ENCODE data around the gene DUS2. TPM values are rescaled to one million over a fixed set of nuclear protein-coding genes. Genes with fewer than 3 reads are reported as not detected.

Gene DUS2
- total RNA-seq, 6 donors from 2014 or later, result 12.7 to 28.3 (median 16.8) TPM

DNA sequence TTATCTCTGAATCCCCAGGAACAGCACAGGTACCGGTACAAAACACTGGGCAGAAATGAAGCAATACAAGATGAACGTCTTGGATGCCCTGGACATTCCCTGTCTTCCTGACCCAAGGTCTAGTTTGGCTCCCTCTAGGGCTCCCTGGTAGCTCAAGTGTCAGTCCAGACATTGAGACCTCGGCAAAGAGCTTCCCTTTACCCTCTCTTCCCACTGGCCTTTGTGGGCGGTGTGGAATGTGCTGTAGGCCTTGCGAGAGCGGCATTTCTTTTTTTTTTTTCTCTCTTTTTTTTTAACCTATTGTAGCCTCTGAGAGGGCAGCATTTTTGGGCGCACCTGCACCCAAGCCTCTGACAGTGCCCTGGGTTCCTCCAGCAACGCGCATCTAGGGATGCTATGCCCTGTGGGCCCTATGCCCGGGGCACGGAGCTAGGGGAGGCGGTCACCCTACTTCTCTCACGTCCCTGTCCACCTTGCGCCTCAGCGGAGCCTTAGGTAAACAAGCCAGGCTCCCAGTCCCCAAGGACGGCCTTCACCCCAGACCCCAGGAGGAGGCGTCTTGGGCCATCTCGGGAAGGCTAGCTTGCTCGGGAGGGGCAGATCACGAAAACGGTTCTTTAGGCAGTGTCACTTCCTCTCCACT lies 60.9 kb downstream of the DUS2 start:
- Histone ChIP-seq H3K4me3 (peak overlapping the region in 3 of 4 donors; percentile 66 to 80 (median 76)), H3K9me3 (no peaks in the 10 kb centered on the region), H3K27ac (peak overlapping the region; percentile 93 to 100 (median 96)), H3K27me3 (no peaks in the 10 kb centered on the region), H3K36me3 (no peaks in the 10 kb centered on the region), H3K4me1 (peaks cover 72 to 80% (median 76%) of the 10 kb centered on the region in 4 donors)
- DNase-seq (peak in 1 of 2 donors; percentile 50), ATAC-seq (ENCODE audit: low FRiP score in 2 of 2) (peak in 1 of 2 donors; percentile 26)
- TF ChIP-seq, protein P1, sequence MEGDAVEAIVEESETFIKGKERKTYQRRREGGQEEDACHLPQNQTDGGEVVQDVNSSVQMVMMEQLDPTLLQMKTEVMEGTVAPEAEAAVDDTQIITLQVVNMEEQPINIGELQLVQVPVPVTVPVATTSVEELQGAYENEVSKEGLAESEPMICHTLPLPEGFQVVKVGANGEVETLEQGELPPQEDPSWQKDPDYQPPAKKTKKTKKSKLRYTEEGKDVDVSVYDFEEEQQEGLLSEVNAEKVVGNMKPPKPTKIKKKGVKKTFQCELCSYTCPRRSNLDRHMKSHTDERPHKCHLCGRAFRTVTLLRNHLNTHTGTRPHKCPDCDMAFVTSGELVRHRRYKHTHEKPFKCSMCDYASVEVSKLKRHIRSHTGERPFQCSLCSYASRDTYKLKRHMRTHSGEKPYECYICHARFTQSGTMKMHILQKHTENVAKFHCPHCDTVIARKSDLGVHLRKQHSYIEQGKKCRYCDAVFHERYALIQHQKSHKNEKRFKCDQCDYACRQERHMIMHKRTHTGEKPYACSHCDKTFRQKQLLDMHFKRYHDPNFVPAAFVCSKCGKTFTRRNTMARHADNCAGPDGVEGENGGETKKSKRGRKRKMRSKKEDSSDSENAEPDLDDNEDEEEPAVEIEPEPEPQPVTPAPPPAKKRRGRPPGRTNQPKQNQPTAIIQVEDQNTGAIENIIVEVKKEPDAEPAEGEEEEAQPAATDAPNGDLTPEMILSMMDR (IDR thresholded peaks at IDR 0.05), result no peak
- TF ChIP-seq EP300 (IDR thresholded peaks at IDR 0.05), result no peak
- TF ChIP-seq POLR2AphosphoS5 (IDR thresholded peaks at IDR 0.05), result no peak
- no peak for TF ChIP-seq POLR2A (IDR thresholded peaks at IDR 0.05)
- WGBS, 2 donors, result 32 to 46% methylated on average over 15 to 17 of the region's 21 CpGs

DNA sequence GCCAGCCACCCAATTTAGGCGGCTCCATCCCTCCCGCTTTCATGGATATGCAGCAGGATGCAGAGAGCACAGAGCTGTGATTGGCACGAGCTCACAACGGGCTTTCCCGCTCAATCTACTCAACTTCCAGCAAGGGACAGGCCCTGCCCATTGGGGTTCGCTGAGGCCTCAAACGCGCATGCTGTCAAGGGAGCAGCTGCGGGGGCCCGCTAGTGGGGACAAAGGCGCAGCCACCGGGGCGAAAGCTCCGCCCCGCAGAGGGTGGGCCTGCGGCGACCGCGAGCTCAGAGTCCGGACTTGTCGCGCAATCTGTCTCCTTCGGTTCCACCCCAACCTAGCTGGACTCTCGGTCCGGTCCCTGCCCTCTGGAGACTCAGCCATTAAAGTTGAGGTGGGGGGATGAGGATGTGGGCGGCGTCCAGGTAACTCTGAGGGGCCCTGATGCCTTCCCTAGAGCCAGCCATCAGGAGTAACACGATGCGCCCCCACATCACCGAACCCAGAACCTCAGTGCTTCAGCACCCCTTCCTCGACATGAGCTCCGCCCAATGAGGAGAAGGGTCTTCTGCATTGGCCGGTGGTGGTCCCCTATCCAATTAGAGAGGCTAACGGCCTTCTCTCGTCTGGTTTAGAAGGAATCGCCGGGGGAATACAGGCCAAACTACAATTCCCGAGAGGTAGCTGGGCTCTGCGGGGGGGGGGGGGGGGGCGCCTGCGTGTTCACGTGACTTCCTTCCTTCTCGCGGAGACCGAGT lies 61.6 kb downstream of the DUS2 start:
- Histone ChIP-seq H3K27ac (peak overlapping the region; percentile 93 to 100 (median 96)), H3K36me3 (no peaks in the 10 kb centered on the region), H3K4me3 (peak overlapping the region; percentile 27 to 80 (median 71)), H3K27me3 (no peaks in the 10 kb centered on the region), H3K9me3 (no peaks in the 10 kb centered on the region), H3K4me1 (peaks cover 70 to 78% (median 73%) of the 10 kb centered on the region in 4 donors)
- peak; percentile 78 to 92 for ATAC-seq (ENCODE audit: low FRiP score in 2 of 2)
- TF ChIP-seq, protein P1 (IDR thresholded peaks at IDR 0.05), result peak in 4 of 6 experiments; percentile 28 to 66 (median 44)
- TF ChIP-seq POLR2AphosphoS5 (IDR thresholded peaks at IDR 0.05), result peak in 1 of 2 donors; percentile 62
- TF ChIP-seq EP300 (IDR thresholded peaks at IDR 0.05), result peak in 1 of 4 donors; percentile 7
- peak in 3 of 4 donors; percentile 50 to 77 (median 73) for TF ChIP-seq POLR2A (IDR thresholded peaks at IDR 0.05)
- peak; percentile 96 for DNase-seq
- 1% methylated on average over 32 of the region's 45 CpGs; no CpG with 5 or more reads in 1 of the 2 donors for WGBS, 2 donors

DNA sequence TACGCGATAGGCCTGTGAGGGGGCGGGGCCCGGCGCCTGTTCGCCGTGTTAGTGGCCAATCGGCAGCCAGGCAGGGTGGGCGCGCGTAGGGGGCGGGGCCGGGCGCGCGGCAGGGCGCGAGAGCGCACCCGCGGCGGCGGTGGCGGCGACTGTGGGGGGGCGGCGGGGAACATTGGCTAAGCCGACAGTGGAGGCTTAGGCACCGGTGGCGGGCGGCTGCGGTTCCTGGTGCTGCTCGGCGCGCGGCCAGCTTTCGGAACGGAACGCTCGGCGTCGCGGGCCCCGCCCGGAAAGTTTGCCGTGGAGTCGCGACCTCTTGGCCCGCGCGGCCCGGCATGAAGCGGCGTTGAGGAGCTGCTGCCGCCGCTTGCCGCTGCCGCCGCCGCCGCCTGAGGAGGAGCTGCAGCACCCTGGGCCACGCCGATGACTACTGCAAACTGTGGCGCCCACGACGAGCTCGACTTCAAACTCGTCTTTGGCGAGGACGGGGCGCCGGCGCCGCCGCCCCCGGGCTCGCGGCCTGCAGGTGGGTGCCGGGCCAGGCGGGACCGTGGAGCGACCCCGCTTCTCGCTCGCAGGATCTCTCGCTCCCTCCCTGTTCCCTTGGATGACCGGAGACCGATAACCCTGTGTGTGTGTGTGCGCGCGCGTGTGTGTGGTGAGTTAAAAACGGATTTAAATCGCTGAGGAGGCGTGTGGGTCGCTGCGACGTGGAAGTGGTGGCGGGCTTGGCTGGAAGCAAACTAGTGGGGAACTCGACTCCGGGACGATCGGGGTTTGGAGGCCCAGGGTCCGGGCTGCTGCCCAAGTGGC lies 62.4 kb downstream of the DUS2 start, which contains the start of gene NFATC3:
TSS of gene NFATC3 (plus strand) at position 112 of the 813 bp plus-strand sequence. CDS start at position 424, 312 bp downstream.
- Histone ChIP-seq H3K4me3 (peak within 1 kb of the TSS; percentile 66 to 80 (median 72)), H3K27ac (peak within 1 kb of the TSS; percentile 93 to 100 (median 96)), H3K9me3 (no peaks in the 10 kb centered on the region), H3K36me3 (no peaks in the 10 kb centered on the region), H3K4me1 (peaks cover 62 to 77% (median 70%) of the 10 kb centered on the region in 4 donors), H3K27me3 (no peaks in the 10 kb centered on the region)
- ATAC-seq (ENCODE audit: low FRiP score in 2 of 2), result peak; percentile 94 to 96
- DNase-seq, result peak; percentile 99 to 100
- WGBS, 2 donors, result 0% methylated on average over 20 to 40 of the region's 104 CpGs
- TF ChIP-seq POLR2A (IDR thresholded peaks at IDR 0.05) (peak in 2 of 4 donors; percentile 56 to 88), EP300 (IDR thresholded peaks at IDR 0.05) (no peak), POLR2AphosphoS5 (IDR thresholded peaks at IDR 0.05) (peak in 1 of 2 donors; percentile 58)
- TF ChIP-seq, protein P1 (IDR thresholded peaks at IDR 0.05), result peak in 2 of 6 experiments; percentile 5 to 43

DNA sequence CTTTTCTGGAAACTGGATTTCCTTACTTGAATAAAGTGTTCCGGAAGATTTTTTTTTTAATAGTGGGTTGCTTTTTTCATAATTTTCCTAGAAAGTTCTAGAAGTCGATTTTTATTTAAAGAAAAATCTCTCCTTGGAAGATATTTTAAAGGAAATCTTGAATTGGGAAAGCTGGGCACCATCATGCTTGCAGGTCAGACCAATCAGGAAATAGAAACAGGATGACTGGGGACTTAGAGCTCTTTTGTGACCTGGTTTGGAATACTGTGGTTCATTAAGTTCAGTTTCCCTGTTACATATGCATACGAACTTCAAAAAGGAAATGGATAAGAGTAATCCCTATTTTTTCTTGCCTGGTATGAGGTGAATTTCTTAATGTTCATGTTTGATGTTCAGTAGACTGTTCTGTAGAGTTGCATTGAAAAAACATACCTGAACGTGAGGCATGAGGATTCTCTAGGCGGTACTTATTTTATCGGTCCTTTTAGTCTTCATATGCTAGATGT lies 63.3 kb downstream of the DUS2 start:
- no peak for ATAC-seq (ENCODE audit: low FRiP score in 2 of 2)
- TF ChIP-seq POLR2A (IDR thresholded peaks at IDR 0.05), result no peak
- TF ChIP-seq POLR2AphosphoS5 (IDR thresholded peaks at IDR 0.05), result no peak
- TF ChIP-seq, protein P1 (IDR thresholded peaks at IDR 0.05), result no peak
- no peak for TF ChIP-seq EP300 (IDR thresholded peaks at IDR 0.05)
- H3K4me1 ChIP-seq, result peaks cover 60 to 77% (median 70%) of the 10 kb centered on the region in 4 donors
- H3K36me3 ChIP-seq, result no peaks in the 10 kb centered on the region
- peak overlapping the region; percentile 93 to 100 (median 96) for H3K27ac ChIP-seq
- H3K27me3 ChIP-seq, result no peaks in the 10 kb centered on the region
- DNase-seq, result no peak
- H3K9me3 ChIP-seq, result no peaks in the 10 kb centered on the region
- WGBS, 2 donors, result 1% methylated on average over 6 of the region's 6 CpGs
- H3K4me3 ChIP-seq, result peak overlapping the region; percentile 66 to 80 (median 72)

Measured in upper lobe of left lung (tissue), 6 donors.